IPS-NIHi7 (cell line): ENCODE results near the gene INSC.

Experiments used
- DNase-seq: peaks from one replicate; pipeline ENCODE4 v3.0.0; 2012; ENCODE audit warnings: mixed read lengths; ENCODE audit errors: extremely low spot score

Gene INSC

DNA sequence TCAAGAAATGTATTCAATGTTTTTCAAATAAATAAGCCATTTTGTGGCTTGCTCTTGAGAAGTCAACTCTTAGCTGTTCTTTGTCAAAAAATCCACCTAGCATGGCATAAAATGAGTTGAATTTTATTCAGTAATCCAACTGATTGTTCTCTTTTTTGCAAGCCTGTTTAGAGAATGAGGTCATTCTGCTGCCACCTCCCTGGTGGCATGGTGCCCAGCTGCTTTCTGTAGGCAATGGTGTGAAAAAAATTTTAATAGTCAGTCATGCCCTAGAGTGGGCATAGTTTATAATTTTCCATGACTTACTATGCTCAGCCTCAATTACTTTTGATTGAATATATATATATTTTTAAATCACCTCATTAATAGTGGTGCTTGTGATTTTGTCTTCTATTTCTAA lies 177.2 kb downstream of the INSC start:
- DNase-seq, result no peak

DNA sequence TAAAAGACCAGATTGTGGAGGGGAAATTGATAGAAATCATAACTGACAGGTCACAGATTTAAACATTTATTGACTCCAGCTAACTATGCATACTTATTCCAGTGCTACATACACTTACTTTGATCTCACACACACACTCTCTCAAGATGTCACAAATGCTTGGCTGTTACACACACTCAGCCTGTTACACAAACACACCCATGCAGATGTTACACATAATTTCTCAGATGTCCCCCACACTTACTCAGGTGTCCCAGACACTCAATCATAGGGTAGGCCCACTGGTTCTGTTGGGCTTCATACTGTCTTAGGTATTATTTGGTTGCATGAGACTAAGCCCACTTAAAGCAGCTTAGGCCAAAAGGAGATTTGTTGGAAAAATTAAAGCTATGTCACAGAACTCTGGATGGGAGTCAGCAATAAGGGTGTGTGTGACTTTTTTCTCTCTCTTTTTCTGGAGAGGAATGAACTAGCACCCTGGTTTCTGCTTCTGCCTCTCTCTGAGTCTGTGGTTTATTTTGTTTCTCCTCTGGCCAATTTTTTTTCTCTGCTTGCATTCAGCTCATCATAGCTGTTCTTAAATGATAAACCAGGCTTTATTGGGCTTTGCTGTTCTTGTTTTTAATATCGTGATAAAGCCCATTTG lies 179.4 kb downstream of the INSC start:
- DNase-seq, result no peak

DNA sequence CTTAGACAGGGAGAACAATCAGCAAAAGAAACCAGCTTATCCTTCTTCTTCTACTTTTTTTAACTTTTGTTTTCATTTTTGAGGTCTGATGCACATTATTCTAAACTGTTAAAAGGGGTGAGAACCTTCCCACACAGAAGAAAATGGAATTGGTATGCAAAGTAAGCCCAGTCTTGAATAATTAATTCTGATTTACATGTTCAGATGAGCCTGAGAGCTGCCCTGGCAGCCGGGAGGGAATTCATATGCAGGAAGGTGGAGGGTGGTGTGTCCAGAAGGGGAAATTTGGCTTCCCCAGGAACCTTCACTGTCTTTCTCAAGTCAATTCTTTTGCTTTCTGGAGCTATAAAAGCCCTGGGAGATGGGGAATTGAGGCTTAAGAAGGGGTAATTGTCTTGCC lies 181.0 kb downstream of the INSC start:
- DNase-seq, result no peak
